ENCODE data around the gene LCE1F. TPM values are rescaled to one million over a fixed set of nuclear protein-coding genes. Genes with fewer than 3 reads are reported as not detected.

The LCE1F gene, protein sequence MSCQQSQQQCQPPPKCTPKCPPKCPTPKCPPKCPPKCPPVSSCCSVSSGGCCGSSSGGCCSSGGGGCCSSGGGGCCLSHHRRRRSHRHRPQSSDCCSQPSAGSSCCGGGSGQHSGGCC
- total RNA-seq (2021) (not detected in 3 replicates), Bru-seq, nascent RNA (not detected)
- long read RNA-seq, experiment 1: 0 reads
- long read RNA-seq, experiment 2: 0 reads
- long read RNA-seq, experiment 3: 0 reads

DNA sequence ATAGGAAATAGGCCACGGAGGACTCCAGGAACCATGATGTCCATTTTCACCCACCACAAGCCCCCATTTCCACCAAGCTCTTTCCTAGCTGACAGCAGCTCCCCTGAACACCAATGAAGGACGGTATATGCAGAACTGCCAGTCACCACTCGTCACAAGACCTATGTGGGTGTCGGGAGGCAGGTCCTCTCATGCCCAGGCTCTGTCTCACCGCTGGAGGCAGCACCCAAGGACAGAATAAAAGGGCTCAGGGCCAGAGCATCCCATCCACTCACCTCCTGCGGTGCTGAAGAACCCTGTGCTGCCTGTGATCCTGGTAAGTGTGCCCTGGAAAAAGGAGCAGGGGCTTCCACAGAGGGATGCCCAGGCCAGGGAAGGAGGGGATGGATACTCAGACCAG is at the start of gene LCE1F:
LCE1F (plus strand) TSS at position 266 of the 400 bp plus-strand sequence. CDS start 1,232 bp downstream, outside the sequence.
- peaks cover 70% of the 10 kb centered on the region for H3K36me3 Mint-ChIP-seq
- H3K4me3 Mint-ChIP-seq: no peak within 1 kb of the TSS
- no peak for DNase-seq (ENCODE audit: low spot score)
- H3K27me3 Mint-ChIP-seq (ENCODE audit: low read depth): peaks cover 23% of the 10 kb centered on the region
- POLR2A ChIA-PET: no interaction called here
- ATAC-seq: no peak
- peaks cover 86% of the 10 kb centered on the region for H3K9me3 Mint-ChIP-seq
- TF ChIP-seq OVOL2 (CRISPR knock-in tag; IDR thresholded peaks at IDR 0.05; ENCODE audit: borderline replicate concordance) (no peak), SMAD4 (CRISPR knock-in tag; IDR thresholded peaks at IDR 0.05) (no peak), SMAD3 (CRISPR knock-in tag; IDR thresholded peaks at IDR 0.05; ENCODE audit: borderline replicate concordance) (no peak), KAT7 (CRISPR knock-in tag; IDR thresholded peaks at IDR 0.05; ENCODE audit: borderline replicate concordance) (no peak), ESRRA (CRISPR knock-in tag; IDR thresholded peaks at IDR 0.05; ENCODE audit: borderline replicate concordance) (no peak), GTF2I (CRISPR knock-in tag; conservative IDR thresholded peaks at IDR 0.05) (no peak), TEAD4 (CRISPR knock-in tag; IDR thresholded peaks at IDR 0.05) (no peak)
- TF ChIP-seq, protein P1, sequence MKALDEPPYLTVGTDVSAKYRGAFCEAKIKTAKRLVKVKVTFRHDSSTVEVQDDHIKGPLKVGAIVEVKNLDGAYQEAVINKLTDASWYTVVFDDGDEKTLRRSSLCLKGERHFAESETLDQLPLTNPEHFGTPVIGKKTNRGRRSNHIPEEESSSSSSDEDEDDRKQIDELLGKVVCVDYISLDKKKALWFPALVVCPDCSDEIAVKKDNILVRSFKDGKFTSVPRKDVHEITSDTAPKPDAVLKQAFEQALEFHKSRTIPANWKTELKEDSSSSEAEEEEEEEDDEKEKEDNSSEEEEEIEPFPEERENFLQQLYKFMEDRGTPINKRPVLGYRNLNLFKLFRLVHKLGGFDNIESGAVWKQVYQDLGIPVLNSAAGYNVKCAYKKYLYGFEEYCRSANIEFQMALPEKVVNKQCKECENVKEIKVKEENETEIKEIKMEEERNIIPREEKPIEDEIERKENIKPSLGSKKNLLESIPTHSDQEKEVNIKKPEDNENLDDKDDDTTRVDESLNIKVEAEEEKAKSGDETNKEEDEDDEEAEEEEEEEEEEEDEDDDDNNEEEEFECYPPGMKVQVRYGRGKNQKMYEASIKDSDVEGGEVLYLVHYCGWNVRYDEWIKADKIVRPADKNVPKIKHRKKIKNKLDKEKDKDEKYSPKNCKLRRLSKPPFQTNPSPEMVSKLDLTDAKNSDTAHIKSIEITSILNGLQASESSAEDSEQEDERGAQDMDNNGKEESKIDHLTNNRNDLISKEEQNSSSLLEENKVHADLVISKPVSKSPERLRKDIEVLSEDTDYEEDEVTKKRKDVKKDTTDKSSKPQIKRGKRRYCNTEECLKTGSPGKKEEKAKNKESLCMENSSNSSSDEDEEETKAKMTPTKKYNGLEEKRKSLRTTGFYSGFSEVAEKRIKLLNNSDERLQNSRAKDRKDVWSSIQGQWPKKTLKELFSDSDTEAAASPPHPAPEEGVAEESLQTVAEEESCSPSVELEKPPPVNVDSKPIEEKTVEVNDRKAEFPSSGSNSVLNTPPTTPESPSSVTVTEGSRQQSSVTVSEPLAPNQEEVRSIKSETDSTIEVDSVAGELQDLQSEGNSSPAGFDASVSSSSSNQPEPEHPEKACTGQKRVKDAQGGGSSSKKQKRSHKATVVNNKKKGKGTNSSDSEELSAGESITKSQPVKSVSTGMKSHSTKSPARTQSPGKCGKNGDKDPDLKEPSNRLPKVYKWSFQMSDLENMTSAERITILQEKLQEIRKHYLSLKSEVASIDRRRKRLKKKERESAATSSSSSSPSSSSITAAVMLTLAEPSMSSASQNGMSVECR (CRISPR knock-in tag; IDR thresholded peaks at IDR 0.05; ENCODE audit: borderline replicate concordance): no peak
- no peaks in the 10 kb centered on the region for H3K4me1 Mint-ChIP-seq
- H3K27ac Mint-ChIP-seq: no peak within 1 kb of the TSS
- CTCF ChIA-PET: no interaction called here

DNA sequence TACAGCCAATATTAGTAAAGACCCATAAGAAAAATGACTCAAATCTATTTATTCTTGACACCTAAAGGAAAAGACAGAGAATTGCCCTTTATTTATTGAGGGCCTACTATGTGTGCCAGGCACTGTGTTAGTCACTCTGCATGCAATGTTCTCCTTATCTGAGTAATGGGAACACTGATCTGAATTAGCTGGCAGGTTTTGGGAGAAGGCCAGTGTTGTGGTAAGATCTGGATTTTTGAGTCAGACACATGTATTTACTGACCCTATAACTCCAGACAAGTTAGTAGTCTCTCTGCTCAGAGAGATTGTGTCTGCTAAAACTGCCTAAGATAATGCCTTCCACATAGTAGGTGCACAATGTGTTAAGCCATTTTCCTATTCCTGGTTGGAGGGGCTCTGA is 49.7 kb upstream of the LCE1F start:
- ATAC-seq: no peak
- Mint-ChIP-seq H3K9me3 (peaks cover 84% of the 10 kb centered on the region), H3K36me3 (peaks cover 71% of the 10 kb centered on the region), H3K27ac (no peak overlapping the region), H3K4me3 (no peak overlapping the region), H3K4me1 (no peaks in the 10 kb centered on the region), H3K27me3 (ENCODE audit: low read depth) (peaks cover 16% of the 10 kb centered on the region)
- no peak for DNase-seq (ENCODE audit: low spot score)
- ChIA-PET POLR2A (no interaction called here), CTCF (no interaction called here)
- TF ChIP-seq, protein P2, sequence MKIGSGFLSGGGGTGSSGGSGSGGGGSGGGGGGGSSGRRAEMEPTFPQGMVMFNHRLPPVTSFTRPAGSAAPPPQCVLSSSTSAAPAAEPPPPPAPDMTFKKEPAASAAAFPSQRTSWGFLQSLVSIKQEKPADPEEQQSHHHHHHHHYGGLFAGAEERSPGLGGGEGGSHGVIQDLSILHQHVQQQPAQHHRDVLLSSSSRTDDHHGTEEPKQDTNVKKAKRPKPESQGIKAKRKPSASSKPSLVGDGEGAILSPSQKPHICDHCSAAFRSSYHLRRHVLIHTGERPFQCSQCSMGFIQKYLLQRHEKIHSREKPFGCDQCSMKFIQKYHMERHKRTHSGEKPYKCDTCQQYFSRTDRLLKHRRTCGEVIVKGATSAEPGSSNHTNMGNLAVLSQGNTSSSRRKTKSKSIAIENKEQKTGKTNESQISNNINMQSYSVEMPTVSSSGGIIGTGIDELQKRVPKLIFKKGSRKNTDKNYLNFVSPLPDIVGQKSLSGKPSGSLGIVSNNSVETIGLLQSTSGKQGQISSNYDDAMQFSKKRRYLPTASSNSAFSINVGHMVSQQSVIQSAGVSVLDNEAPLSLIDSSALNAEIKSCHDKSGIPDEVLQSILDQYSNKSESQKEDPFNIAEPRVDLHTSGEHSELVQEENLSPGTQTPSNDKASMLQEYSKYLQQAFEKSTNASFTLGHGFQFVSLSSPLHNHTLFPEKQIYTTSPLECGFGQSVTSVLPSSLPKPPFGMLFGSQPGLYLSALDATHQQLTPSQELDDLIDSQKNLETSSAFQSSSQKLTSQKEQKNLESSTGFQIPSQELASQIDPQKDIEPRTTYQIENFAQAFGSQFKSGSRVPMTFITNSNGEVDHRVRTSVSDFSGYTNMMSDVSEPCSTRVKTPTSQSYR (CRISPR knock-in tag; IDR thresholded peaks at IDR 0.05): no peak
- no peak for TF ChIP-seq FOXK1 (CRISPR knock-in tag; IDR thresholded peaks at IDR 0.05)
- no peak for TF ChIP-seq SOX15 (CRISPR knock-in tag; IDR thresholded peaks at IDR 0.05)
- no peak for TF ChIP-seq TEAD4 (CRISPR knock-in tag; IDR thresholded peaks at IDR 0.05)
- TF ChIP-seq, protein P3, sequence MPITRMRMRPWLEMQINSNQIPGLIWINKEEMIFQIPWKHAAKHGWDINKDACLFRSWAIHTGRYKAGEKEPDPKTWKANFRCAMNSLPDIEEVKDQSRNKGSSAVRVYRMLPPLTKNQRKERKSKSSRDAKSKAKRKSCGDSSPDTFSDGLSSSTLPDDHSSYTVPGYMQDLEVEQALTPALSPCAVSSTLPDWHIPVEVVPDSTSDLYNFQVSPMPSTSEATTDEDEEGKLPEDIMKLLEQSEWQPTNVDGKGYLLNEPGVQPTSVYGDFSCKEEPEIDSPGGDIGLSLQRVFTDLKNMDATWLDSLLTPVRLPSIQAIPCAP (CRISPR knock-in tag; IDR thresholded peaks at IDR 0.05): no peak
- no peak for TF ChIP-seq IRF2 (CRISPR knock-in tag; IDR thresholded peaks at IDR 0.05; ENCODE audit: borderline replicate concordance, low read depth)
- TF ChIP-seq, protein P4, sequence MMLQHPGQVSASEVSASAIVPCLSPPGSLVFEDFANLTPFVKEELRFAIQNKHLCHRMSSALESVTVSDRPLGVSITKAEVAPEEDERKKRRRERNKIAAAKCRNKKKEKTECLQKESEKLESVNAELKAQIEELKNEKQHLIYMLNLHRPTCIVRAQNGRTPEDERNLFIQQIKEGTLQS (CRISPR knock-in tag; conservative IDR thresholded peaks at IDR 0.05): no peak
- TF ChIP-seq, protein P5, sequence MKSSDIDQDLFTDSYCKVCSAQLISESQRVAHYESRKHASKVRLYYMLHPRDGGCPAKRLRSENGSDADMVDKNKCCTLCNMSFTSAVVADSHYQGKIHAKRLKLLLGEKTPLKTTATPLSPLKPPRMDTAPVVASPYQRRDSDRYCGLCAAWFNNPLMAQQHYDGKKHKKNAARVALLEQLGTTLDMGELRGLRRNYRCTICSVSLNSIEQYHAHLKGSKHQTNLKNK (CRISPR knock-in tag; IDR thresholded peaks at IDR 0.05): no peak
- TF ChIP-seq GTF2I (CRISPR knock-in tag; conservative IDR thresholded peaks at IDR 0.05): no peak
- TF ChIP-seq NR2C2 (CRISPR knock-in tag; IDR thresholded peaks at IDR 0.05): no peak
- TF ChIP-seq ZBTB21 (CRISPR knock-in tag; IDR thresholded peaks at IDR 0.05; ENCODE audit: borderline replicate concordance): no peak
- no peak for TF ChIP-seq ZNF232 (CRISPR knock-in tag; IDR thresholded peaks at IDR 0.05)
- TF ChIP-seq ZNF138 (CRISPR knock-in tag; conservative IDR thresholded peaks at IDR 0.05): no peak
- TF ChIP-seq, protein P6, sequence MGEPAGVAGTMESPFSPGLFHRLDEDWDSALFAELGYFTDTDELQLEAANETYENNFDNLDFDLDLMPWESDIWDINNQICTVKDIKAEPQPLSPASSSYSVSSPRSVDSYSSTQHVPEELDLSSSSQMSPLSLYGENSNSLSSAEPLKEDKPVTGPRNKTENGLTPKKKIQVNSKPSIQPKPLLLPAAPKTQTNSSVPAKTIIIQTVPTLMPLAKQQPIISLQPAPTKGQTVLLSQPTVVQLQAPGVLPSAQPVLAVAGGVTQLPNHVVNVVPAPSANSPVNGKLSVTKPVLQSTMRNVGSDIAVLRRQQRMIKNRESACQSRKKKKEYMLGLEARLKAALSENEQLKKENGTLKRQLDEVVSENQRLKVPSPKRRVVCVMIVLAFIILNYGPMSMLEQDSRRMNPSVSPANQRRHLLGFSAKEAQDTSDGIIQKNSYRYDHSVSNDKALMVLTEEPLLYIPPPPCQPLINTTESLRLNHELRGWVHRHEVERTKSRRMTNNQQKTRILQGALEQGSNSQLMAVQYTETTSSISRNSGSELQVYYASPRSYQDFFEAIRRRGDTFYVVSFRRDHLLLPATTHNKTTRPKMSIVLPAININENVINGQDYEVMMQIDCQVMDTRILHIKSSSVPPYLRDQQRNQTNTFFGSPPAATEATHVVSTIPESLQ (CRISPR knock-in tag; IDR thresholded peaks at IDR 0.05): no peak
- no peak for TF ChIP-seq NR1H2 (CRISPR knock-in tag; IDR thresholded peaks at IDR 0.05)
- TF ChIP-seq, protein P7, sequence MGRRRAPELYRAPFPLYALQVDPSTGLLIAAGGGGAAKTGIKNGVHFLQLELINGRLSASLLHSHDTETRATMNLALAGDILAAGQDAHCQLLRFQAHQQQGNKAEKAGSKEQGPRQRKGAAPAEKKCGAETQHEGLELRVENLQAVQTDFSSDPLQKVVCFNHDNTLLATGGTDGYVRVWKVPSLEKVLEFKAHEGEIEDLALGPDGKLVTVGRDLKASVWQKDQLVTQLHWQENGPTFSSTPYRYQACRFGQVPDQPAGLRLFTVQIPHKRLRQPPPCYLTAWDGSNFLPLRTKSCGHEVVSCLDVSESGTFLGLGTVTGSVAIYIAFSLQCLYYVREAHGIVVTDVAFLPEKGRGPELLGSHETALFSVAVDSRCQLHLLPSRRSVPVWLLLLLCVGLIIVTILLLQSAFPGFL (CRISPR knock-in tag; IDR thresholded peaks at IDR 0.05; ENCODE audit: borderline replicate concordance): no peak
- no peak for TF ChIP-seq RELA (CRISPR knock-in tag; IDR thresholded peaks at IDR 0.05; ENCODE audit: borderline replicate concordance)

All from WTC11 (cell line).